GM18505 (cell line): ENCODE measurements around the gene PPP1R1C.

Source experiments
- ATAC-seq: cut with Tn5 transposase; IDR thresholded peaks from one replicate; pipeline ENCODE4 v1.9.1; 2021; ENCODE audit not compliant: unreplicated experiment
- POLR2A ChIP-seq: IDR thresholded peaks from 4 replicates; pipeline ENCODE4 v1.6.1; 2011; ENCODE audit warnings: borderline replicate concordance; ENCODE audit not compliant: insufficient read depth, insufficient read length; ENCODE audit errors: extremely low read depth

Gene PPP1R1C

DNA sequence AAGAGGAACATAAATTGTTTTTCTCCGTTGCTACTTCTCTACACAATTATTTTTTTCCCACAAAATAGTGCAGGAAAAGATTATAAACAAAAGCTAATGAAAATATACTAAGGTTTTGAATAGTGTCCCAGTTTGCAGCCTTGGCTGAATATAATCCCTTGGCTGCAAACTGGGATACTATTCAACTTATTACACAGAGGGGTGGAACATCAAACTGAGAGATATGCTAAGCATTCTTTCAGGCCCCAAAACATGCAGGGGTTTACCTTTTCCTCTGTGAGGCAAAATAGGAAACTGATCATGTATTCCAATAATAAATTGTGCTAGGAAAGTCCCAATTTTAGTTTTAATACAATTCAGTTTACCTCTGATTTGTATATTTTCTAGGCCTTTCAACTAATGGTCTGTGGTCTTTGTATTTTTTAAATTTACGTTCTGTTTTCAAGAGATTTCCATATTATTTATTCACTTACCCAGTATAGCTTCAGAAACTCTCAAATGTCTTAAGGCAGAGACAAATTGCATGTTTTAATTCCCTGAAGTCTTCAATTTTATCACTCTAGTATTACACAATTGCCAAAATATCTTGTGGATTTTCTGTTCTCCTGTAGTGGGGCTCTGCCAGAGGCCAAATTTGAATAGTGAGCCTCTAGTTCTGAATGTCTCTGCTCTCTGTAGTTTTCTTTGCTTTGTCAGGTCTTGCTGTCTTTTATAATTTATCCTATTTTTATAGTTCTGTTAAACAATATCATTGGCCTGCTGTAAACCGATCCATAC is 63.9 kb downstream of the PPP1R1C start:
- ATAC-seq, result no peak

DNA sequence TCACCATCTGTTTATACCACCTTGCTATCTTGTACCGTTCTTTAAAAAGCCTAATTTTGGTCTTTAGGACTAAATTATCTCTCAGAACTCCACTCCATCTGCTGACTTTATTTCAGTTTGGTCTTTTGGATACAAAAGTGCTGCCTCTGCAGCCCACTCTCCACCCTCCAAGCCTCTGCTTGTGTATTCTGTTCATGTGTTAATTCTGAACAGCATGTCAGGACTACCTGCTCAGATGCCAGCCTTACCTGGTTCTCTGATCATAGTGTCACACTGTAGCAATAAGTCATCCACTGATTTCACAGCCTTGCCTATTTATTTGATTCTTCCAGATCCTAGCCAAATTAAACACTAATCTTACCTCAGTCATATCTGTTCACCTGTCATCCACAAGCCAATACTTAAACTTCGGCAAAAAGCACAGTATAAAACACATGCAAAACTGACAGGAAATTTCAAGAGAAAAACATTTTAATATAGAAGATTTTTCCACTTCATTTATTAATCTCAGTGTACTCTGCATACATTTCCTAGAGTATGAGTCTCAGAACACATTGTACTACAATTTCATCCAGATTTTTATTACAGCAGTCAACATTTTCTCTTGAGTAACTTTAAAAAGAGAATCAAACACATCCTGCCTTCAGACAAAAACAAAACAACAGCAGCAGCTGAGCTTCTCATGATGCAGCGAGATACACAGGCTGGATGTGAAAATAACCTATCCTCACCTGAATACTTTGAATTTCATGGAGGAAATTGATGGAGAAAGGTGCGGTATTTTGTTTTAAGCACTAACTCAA is 64.9 kb downstream of the PPP1R1C start:
- no peak for ATAC-seq
- TF ChIP-seq POLR2A, result no peak

More for the DNA sequence above, 63.9 kb downstream of the PPP1R1C start:
- no peak for TF ChIP-seq POLR2A

DNA sequence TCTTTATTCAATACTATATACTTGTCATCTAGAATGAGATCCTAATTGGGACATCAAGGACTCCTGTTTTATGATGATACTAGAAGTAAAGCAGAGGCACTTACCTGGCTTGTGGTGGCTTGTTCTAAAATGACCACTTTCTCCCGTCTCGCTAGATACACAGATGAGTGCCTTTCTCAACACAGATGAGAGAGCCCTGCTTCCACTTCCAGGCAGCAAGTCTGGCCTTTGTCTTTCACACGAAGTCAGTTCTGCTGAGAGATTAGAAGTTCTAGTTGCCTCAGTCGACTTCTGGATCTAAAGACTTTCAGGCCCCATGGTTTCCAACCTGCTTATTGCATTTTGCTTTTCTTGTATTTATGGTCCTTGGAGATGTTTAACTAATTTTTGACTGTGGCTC is 70.3 kb downstream of the PPP1R1C start:
- no peak for TF ChIP-seq POLR2A
- no peak for ATAC-seq

DNA sequence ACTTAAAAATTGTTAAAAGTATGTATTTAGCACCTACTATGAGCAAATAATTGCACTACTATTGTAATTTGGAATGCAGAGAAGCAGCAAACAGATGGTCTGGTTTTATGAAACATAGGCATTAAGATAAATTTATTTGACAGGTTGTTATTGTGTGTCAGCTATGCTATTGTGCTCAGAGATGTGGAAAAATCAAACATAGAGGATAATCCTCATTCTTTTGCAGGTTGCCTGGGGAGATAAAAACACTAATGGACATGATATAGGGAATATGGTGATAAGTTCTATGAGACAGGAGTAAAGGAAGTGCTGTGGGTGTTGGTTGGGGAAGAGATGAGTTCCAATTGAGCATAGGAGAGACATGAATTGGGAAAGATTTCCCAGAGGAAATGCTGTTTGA is 71.3 kb downstream of the PPP1R1C start:
- TF ChIP-seq POLR2A, result no peak
- ATAC-seq, result no peak

DNA sequence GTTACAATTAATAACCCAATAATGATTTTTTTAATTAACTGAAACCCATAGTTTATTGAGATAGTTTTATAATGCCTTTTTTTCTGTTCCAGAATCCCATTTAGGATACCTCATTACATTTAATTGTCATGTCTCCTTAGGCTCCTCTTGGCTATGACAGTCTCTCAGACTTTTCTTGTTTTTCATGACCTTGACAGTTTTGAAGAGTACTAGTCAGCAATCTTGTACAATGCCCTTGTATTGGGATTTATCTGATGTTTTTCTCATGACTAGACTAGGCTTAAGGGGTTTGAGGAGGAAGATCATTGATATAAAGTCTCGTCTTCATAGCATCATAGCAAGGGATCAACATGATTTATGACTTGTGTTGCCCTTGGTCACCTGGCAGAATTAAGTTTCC is 72.4 kb downstream of the PPP1R1C start:
- TF ChIP-seq POLR2A, result no peak
- no peak for ATAC-seq

DNA sequence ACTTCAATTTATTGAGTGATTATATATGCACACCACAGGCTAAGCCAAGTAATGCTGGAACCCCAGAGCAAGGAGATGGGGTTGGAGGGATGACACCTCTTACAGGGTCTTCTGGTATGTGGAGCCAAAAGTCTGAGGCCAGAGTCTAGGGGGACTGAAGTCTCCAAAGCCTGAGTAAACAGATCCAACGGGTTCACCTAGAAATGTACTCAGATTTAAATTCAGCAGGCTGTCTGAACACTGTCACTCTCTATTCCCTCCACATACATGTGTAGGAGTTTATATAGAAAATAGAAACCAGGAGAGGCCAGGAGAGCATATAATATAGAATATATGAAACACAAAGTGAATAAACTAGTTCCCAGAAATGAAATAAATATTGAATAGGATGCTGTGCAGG is 76.1 kb downstream of the PPP1R1C start:
- ATAC-seq, result no peak
- no peak for TF ChIP-seq POLR2A

DNA sequence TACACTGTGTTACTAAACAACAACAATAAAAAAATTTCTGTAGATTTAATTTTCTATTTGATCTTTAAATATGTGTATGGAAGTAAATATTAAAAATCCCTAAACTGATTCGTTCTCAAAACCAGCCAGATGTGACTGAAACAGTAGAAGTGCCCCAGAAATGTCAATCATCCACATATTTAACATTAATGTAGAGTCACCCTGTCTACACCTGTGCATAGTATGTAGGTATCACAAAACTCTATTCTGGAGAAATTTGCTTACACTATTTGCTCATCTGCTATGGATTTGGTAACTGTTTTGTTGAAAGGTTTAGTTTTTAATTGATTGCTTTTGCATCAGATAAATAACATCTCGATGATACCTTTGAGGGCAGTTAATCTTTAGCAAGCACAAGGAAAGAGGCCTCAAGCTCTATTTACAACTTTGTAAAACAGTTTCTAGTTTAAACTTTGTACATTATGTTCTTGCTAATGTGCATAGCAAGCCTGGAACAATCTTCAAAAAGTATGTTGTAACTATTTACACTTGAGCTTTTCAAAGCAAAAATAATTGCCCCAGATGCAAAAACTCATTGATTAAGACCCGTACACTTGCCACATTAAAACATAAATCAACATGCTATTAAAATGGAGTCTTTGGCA is 76.8 kb downstream of the PPP1R1C start:
- no peak for TF ChIP-seq POLR2A
- no peak for ATAC-seq

DNA sequence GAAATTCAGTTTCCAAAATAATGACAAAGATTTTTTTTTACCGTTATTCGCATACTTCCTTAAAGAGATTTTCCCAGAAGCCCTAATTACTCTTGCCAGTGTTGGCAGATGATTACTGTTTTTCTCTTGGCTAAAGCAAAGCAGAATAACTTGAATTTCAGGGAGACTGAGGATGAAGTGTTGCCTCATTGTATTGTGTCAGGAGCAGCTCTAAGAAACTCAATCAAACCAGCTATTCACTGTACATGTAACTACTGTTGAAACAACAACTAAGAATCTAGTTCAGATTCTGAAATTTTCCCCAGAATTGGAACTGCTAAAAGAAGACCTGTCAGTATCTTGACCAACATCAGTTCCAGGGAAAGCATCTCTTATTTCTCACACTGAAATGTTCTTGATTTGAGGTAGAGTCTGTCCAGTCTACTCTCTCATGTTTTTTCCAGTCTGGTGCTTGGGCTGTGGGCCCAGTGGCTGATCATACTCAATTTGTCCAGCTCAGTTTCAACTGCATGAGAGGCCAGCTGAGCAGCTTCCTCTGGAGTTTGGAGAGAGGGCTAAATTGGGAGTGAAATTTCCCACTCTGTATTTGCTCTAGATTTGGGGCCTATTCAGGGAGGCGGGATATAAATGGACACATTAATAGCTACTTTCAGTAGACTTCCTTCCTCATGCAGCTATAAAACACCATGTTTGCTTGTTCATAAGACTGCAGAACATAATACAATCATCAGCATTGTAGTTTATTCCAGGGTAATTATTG is 78.5 kb downstream of the PPP1R1C start:
- TF ChIP-seq POLR2A, result no peak
- ATAC-seq, result no peak

DNA sequence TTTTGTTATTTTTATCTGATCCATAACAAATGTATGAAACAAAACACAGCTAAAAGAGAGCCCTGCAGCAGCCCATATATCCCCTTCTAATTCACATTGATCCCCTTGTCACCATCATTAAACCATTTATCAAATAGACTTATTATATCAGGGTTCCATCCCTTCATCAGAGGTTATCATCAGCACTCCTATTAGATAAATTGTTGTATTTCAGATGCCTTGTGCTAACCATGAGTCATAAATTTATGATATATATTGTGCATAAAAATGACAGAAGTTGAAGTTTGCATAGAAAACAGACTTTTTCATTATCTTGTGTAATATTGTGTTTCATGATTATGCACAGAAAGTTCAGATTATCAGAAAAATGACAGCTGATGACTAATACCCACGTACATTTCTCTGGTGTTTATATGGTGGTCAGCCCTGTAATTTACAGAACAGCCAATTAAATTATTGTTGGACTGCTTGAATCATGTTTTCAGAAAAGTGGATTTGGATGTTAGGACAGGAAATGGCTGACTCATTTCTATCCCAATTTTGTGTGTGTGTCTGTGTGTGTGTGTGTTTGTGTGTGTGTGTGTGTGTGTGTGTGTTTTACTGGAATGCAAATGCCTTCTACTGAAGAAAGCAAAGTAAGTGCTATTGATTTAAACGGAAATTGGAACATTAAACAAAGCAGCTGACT is 80.9 kb downstream of the PPP1R1C start:
- TF ChIP-seq POLR2A, result no peak
- ATAC-seq, result no peak

DNA sequence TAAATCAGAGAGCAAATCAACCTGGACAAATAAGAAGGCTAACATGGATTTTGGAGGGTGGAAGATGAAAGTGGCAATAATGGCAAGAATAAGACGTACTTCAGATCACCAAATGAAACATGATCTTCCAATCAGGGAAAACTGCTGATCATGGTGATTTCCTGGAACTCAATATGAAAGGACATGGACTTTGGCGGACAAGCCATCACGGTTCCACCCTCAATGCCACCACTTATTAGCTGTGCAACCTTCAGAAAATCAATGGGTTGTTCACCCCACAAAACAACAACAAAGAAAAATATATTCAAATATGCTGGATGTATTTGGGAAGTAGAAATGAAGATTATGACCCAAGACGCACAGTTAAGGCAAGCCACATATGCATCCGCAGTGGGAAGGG is 81.7 kb downstream of the PPP1R1C start:
- ATAC-seq, result no peak
- no peak for TF ChIP-seq POLR2A

DNA sequence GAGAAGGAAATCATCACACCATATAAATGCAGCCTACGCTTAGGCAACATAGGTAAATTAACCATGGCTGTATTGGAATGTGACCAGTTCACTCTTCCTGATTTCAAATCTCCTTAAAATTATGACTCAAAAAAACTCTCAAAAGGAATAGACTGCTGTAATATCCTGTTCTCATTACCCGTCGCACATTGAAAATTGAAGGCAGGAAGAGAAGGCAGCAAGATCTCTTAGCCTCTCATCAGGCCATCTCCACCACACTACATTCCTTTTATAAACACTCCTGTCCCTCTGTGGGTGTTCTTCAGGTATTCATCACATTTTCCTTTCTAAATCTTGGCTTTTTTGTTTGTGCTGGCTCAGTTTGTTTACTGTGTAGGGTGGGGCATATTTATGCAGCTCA is 83.2 kb downstream of the PPP1R1C start:
- ATAC-seq, result no peak
- no peak for TF ChIP-seq POLR2A

DNA sequence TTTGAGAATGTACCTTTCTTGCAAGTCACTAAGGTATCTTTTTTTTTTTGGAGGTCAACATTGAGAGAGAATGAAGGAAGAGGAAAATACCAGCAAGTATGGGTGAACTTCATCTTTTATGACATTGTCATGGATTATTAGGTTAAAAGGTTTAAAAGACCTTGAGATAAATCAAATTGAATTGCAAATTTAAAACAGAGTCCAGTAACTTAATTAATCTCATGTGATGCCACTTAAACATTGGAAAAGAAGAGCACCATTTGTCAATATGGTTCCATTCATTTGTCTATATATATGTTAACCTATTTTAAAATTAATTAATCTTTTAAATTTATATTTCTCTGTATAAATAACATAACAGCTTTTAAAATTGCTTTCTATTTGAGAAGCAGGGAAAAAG is 83.8 kb downstream of the PPP1R1C start:
- no peak for ATAC-seq
- no peak for TF ChIP-seq POLR2A
